ENCODE measurements around the gene CALML3.

DNA sequence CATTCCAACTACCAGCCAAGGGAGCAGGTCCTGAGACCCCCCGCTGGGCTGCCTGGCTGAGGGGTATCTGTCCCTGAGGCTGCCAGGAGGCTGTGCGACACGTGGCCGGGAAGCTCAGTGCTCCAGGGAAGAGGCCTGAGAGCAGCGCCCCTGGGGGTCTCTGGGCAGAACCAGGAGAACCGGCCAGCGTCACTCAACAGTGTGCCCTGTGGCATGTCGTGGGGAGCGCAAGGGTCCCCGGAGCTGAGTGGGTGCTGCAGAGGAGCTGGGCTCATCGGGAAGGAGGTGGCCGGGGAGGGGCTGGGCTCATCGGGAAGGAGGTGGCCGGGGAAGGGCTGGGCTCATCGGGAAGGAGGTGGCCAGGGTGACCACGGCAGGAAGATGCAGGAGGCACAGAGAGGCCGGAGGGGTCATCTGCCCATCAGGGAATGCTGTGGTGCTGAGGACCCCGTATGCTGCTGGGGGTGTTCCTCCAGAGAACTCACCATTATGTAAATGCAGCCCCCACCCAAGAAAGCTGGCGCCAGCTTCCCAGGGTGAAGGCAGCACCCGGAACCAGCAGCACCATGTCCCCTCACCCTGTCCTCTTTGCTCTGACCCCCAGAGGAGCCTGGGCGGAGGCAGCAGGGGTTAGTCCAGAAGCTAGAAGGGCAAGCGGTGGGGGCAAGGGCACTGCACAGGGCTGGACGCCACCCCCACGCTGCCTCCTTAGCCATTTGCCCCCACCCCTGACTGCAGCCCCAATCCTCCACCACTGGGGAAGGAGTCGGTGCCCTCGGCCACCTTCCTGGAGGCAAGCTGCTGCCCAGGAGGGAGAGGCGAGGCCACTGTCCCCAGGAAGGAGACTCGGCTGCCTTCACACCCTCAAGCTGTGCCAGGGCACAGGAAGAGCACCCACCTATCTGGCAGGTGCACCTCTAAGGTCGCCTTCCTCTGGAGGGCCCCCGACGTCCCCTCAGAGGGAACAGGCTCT, 33.3 kb downstream of the CALML3 start:
- TF ChIP-seq, protein P1, sequence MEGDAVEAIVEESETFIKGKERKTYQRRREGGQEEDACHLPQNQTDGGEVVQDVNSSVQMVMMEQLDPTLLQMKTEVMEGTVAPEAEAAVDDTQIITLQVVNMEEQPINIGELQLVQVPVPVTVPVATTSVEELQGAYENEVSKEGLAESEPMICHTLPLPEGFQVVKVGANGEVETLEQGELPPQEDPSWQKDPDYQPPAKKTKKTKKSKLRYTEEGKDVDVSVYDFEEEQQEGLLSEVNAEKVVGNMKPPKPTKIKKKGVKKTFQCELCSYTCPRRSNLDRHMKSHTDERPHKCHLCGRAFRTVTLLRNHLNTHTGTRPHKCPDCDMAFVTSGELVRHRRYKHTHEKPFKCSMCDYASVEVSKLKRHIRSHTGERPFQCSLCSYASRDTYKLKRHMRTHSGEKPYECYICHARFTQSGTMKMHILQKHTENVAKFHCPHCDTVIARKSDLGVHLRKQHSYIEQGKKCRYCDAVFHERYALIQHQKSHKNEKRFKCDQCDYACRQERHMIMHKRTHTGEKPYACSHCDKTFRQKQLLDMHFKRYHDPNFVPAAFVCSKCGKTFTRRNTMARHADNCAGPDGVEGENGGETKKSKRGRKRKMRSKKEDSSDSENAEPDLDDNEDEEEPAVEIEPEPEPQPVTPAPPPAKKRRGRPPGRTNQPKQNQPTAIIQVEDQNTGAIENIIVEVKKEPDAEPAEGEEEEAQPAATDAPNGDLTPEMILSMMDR (conservative IDR thresholded peaks at IDR 0.05; ENCODE audit: low read depth, low read length) = no peak
- TF ChIP-seq EZH2 (IDR thresholded peaks at IDR 0.05; ENCODE audit: borderline replicate concordance, low read depth, low read length, poor library complexity, severe bottlenecking) = no peak

All from A673 (cell line).